ENCODE results near the gene CACNA1D.
"Not testable (repeated sequence)": the region's sequence is repeated elsewhere in the genome, so short reads cannot be mapped to it uniquely, and the experiment has no call there.

The CACNA1D gene

GRCh38 chr3:53493963-53494791, at the start of gene CACNA1D:
TSS of gene CACNA1D (plus strand) at chr3:53494611. CDS start at chr3:53495167, 556 bp downstream.
- FAIRE-seq (no peak), DNase-seq (ENCODE audit: insufficient read length, low spot score) (peak; percentile 36)
- no peak for TF ChIP-seq CTCF (IDR thresholded peaks at IDR 0.05; ENCODE audit: insufficient read depth, missing control alignments)

GRCh38 chr3:53457068-53457467, 37.3 kb upstream of the CACNA1D start:
- FAIRE-seq, result no peak
- DNase-seq (ENCODE audit: insufficient read length, low spot score), result no peak
- no peak for TF ChIP-seq CTCF (IDR thresholded peaks at IDR 0.05; ENCODE audit: insufficient read depth, missing control alignments)

- no peak for TF ChIP-seq CTCF (IDR thresholded peaks at IDR 0.05; ENCODE audit: insufficient read depth, missing control alignments)
- DNase-seq (ENCODE audit: insufficient read length, low spot score), result no peak
- no peak for FAIRE-seq
Observed at GRCh38 chr3:53460326-53460725, 34.1 kb upstream of the CACNA1D start.

- DNase-seq (ENCODE audit: insufficient read length, low spot score) (no peak), FAIRE-seq (no peak)
- TF ChIP-seq CTCF (IDR thresholded peaks at IDR 0.05; ENCODE audit: insufficient read depth, missing control alignments), result no peak
Observed at GRCh38 chr3:53464424-53464823, 30.0 kb upstream of the CACNA1D start.

GRCh38 chr3:53469758-53470157, 24.7 kb upstream of the CACNA1D start:
- DNase-seq (ENCODE audit: insufficient read length, low spot score); FAIRE-seq: not testable (repeated sequence)

GRCh38 chr3:53473422-53473821, 21.0 kb upstream of the CACNA1D start:
- no peak for TF ChIP-seq CTCF (IDR thresholded peaks at IDR 0.05; ENCODE audit: insufficient read depth, missing control alignments)
- DNase-seq (ENCODE audit: insufficient read length, low spot score) (no peak), FAIRE-seq (no peak)

GRCh38 chr3:53476372-53476771, 18.0 kb upstream of the CACNA1D start:
- not testable (repeated sequence) for FAIRE-seq; DNase-seq (ENCODE audit: insufficient read length, low spot score)

- not testable (repeated sequence) for DNase-seq (ENCODE audit: insufficient read length, low spot score); FAIRE-seq
Observed at GRCh38 chr3:53477689-53478088, 16.7 kb upstream of the CACNA1D start.

Measured in D721Med (cell line).